OCI-LY1 (cell line): ENCODE data around the gene ZNF791.
A peak's percentile ranks its signal among the peaks of the same experiment; 100 is the strongest.

Experiments used
- CTCF ChIP-seq: fragments of 200-600 bp; sonication (generic), shearing (Covaris generic); IDR thresholded peaks from 2 replicates; pipeline ENCODE4 v1.5.1; 2017; ENCODE audit warnings: mild to moderate bottlenecking, antibody characterized with exemption, low read length, moderate library complexity, mixed read lengths
- EZH2 ChIP-seq: fragments of 200-600 bp; sonication (generic), shearing (Covaris generic); IDR thresholded peaks from 2 replicates; pipeline ENCODE4 v1.8.0; 2017; ENCODE audit warnings: borderline replicate concordance, mixed run types, mild to moderate bottlenecking, antibody characterized with exemption, low read length, moderate library complexity, mixed read lengths

- TF ChIP-seq CTCF (peak; percentile 88), EZH2 (no peak)
Observed at GRCh38 chr19:12639901-12640613, 29.3 kb downstream of the ZNF791 start.
